Type B pancreatic cell (in vitro differentiated cells): ENCODE data around the gene SMARCA1. TPM values are rescaled to one million over a fixed set of nuclear protein-coding genes. Genes with fewer than 3 reads are reported as not detected.

Experiments used
- DNase-seq: peaks from one replicate; pipeline ENCODE4 v3.0.0; 2021; ENCODE audit warnings: mixed read lengths; ENCODE audit not compliant: unreplicated experiment; ENCODE audit errors: extremely low spot score
- H3K27ac Mint-ChIP-seq: 2 replicates; pipeline ENCODE4 v1.8.0; 2021; ENCODE audit warnings: mild to moderate bottlenecking, mixed read lengths
- H3K27me3 Mint-ChIP-seq: 2 replicates; pipeline ENCODE4 v1.8.0; 2021; ENCODE audit warnings: mixed read lengths
- H3K36me3 Mint-ChIP-seq: 2 replicates; pipeline ENCODE4 v1.8.0; 2021; ENCODE audit warnings: mixed read lengths
- H3K4me1 Mint-ChIP-seq: one replicate; pipeline ENCODE4 v1.8.0; 2021; ENCODE audit warnings: mixed read lengths; ENCODE audit not compliant: unreplicated experiment
- H3K4me3 Mint-ChIP-seq: 2 replicates; pipeline ENCODE4 v1.8.0; 2021; ENCODE audit warnings: mild to moderate bottlenecking, mixed read lengths
- H3K9me3 Mint-ChIP-seq: 2 replicates; pipeline ENCODE4 v1.8.0; 2021; ENCODE audit warnings: mixed read lengths
- CTCF ChIP-seq: fragments of 200-600 bp; sonication (generic); conservative IDR thresholded peaks from 2 replicates; pipeline ENCODE4 v1.5.0; 2021; ENCODE audit warnings: antibody characterized with exemption, mild to moderate bottlenecking
- total RNA-seq: library from RNA; stranded (reverse); gene quantifications from 2 replicates; pipeline ENCODE4 v1.2.1, GENCODE V29; 2021; ENCODE audit warnings: low replicate concordance

SMARCA1 gene
- total RNA-seq, 1 donor from 2014 or later = 106 TPM

- H3K36me3 Mint-ChIP-seq = peaks cover 41% of the 10 kb centered on the region
- DNase-seq = no peak
- H3K27me3 Mint-ChIP-seq = no peaks in the 10 kb centered on the region
- H3K4me3 Mint-ChIP-seq = no peak overlapping the region
- H3K4me1 Mint-ChIP-seq = peaks cover 6% of the 10 kb centered on the region
- no peaks in the 10 kb centered on the region for H3K9me3 Mint-ChIP-seq
- no peak overlapping the region for H3K27ac Mint-ChIP-seq
- no peak for TF ChIP-seq CTCF
Measured at GRCh38 chrX:129480889-129481288, 42.4 kb downstream of the SMARCA1 start.

GRCh38 chrX:129478516-129478915, 44.8 kb downstream of the SMARCA1 start:
- no peak overlapping the region for H3K27ac Mint-ChIP-seq

GRCh38 chrX:129472116-129472515, 51.2 kb downstream of the SMARCA1 start:
- peaks cover 20% of the 10 kb centered on the region for H3K36me3 Mint-ChIP-seq
- no peak for DNase-seq
- H3K9me3 Mint-ChIP-seq = no peaks in the 10 kb centered on the region
- H3K27ac Mint-ChIP-seq = no peak overlapping the region
- no peaks in the 10 kb centered on the region for H3K27me3 Mint-ChIP-seq
- no peak overlapping the region for H3K4me3 Mint-ChIP-seq
- no peaks in the 10 kb centered on the region for H3K4me1 Mint-ChIP-seq
- TF ChIP-seq CTCF = no peak

More at GRCh38 chrX:129478516-129478915, 44.8 kb downstream of the SMARCA1 start:
- H3K4me3 Mint-ChIP-seq = no peak overlapping the region
- no peak for DNase-seq
- H3K36me3 Mint-ChIP-seq = peaks cover 38% of the 10 kb centered on the region
- H3K27me3 Mint-ChIP-seq = no peaks in the 10 kb centered on the region
- H3K9me3 Mint-ChIP-seq = no peaks in the 10 kb centered on the region
- no peak for TF ChIP-seq CTCF
- no peaks in the 10 kb centered on the region for H3K4me1 Mint-ChIP-seq

- TF ChIP-seq CTCF = peak; percentile 70
- H3K36me3 Mint-ChIP-seq = peaks cover 26% of the 10 kb centered on the region
- H3K27ac Mint-ChIP-seq = no peak overlapping the region
- no peaks in the 10 kb centered on the region for H3K4me1 Mint-ChIP-seq
- H3K27me3 Mint-ChIP-seq = no peaks in the 10 kb centered on the region
- no peak for DNase-seq
- H3K9me3 Mint-ChIP-seq = no peaks in the 10 kb centered on the region
- no peak overlapping the region for H3K4me3 Mint-ChIP-seq
Measured at GRCh38 chrX:129462707-129463106, 60.6 kb downstream of the SMARCA1 start.

- no peak for TF ChIP-seq CTCF
- no peak for DNase-seq
- H3K4me1 Mint-ChIP-seq = no peaks in the 10 kb centered on the region
- no peaks in the 10 kb centered on the region for H3K27me3 Mint-ChIP-seq
- H3K9me3 Mint-ChIP-seq = no peaks in the 10 kb centered on the region
- peaks cover 25% of the 10 kb centered on the region for H3K36me3 Mint-ChIP-seq
- no peak overlapping the region for H3K4me3 Mint-ChIP-seq
- no peak overlapping the region for H3K27ac Mint-ChIP-seq
Measured at GRCh38 chrX:129461801-129462456, 61.4 kb downstream of the SMARCA1 start.
